GM19467 (cell line): ENCODE measurements around the gene GRIK3.
"Not testable (repeated sequence)": the region's sequence is repeated elsewhere in the genome, so short reads cannot be mapped to it uniquely, and the experiment has no call there.

Source experiments
- ATAC-seq: cut with Tn5 transposase; IDR thresholded peaks from one replicate; pipeline ENCODE4 v1.9.1; 2021; ENCODE audit warnings: mild to moderate bottlenecking, moderate library complexity; ENCODE audit not compliant: unreplicated experiment

The GRIK3 gene

GRCh38 chr1:36771660-36772284 lies 262.5 kb downstream of the GRIK3 start:
- no peak for ATAC-seq

DNA sequence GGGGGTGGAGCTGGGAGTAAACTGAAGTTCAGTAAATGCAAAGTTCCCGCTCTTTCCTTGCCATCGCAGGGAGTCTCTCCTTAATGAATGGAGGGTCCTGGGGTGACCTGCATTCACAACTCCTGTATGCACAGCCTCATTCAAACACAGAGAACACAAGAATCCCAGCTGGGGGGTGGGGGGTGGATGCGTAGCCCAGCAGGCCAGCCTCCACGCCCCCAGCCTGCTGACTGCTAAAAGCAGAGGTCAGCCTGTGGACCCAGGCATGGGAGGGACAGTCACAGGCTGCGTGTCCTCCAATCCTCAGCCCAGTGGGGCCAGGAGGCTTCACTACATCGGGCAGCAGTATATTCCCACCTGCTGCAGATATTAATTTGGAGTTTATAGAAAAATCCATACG lies 263.1 kb downstream of the GRIK3 start:
- ATAC-seq: no peak

- no peak for ATAC-seq
Observed at GRCh38 chr1:36769886-36770830, 264.2 kb downstream of the GRIK3 start.

DNA sequence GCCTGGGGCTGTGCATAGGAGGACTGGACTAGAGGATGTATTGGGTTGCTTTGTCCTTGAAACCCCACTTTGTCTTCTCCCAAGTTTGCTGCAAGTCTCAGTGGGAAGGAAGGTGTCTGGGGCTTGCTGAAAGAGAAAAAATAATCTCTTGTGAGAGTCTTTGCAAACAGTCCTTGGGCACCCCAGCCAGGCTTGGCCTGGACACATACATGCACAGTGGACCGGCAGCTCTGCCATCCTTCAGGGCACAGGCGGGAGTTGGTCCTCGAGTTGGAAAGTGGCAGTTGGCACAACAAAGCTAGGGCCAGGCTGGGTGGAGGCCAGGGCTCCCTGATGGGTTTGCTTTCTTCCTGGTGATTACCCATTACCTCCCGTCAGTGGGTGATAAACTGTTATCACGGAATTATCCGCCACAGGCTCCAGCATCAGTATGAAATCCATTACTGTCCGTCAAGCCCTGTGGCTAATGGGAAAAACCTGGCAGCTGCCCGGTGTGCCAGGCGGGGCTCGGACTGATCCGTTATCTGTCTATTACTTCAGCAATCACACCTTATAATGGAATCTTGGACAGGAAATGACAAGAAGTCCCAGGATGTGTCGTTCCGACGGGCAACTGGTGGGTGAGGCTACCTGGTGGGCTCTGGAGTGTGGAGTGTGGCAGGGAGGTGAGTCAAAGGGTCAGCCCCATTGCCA lies 265.7 kb downstream of the GRIK3 start:
- ATAC-seq: no peak

DNA sequence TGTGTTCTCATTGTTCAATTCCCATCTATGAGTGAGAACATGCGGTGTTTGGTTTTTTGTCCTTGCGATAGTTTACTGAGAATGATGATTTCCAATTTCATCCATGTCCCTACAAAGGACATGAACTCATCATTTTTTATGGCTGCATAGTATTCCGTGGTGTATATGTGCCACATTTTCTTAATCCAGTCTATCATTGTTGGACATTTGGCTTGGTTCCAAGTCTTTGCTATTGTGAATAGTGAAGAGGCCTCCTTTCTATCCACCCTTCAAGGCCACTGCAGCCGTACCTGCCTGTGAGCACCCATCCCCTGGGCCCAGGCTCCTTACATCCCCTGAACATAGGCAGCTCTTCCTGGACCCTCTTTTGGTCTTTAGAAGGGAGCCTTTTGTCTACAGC lies 266.9 kb downstream of the GRIK3 start:
- not testable (repeated sequence) for ATAC-seq

DNA sequence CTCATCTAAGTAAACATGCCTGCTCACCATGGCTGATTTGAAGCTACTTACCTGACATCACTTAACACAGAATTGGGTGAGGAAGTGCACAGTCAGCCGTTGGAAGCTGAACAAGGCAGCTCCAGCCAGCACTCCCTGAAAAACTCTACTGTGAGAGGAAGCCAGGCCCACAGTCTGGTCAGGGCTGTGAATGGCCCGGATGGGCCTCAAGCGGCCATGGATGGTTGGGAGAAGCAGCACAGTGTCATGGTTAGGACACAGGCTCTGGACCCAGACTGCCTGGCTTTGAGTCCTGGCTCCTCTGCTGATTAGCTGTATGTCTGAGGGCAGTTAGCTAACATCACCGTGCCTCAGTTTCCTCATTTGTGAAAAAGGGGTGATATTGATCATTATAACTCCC lies 267.8 kb downstream of the GRIK3 start:
- no peak for ATAC-seq

DNA sequence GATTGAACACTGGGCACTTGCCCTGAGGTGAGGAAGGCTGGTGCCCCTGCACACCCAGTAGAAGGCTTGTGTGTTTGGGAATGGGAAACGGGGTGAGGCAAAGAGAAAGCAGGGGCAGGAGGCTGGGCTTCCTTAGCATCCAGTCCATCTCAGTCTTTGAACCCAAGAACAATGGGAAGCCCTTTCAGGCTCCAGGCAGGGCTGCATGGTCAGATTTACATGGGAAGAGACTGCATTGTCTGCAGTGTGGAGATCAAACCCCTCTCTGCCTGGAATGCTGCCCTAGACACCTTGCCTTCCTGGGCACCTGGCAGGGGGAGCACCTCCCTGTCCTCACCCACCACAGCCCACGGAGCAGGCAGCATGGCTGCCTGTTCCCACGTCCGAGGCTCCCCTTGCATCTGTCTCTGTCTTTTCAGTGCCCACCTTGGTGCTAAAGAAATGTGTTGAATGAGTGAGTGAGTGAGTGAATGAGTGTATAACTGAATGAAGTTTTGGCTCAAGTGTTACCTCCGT lies 268.5 kb downstream of the GRIK3 start:
- no peak for ATAC-seq

DNA sequence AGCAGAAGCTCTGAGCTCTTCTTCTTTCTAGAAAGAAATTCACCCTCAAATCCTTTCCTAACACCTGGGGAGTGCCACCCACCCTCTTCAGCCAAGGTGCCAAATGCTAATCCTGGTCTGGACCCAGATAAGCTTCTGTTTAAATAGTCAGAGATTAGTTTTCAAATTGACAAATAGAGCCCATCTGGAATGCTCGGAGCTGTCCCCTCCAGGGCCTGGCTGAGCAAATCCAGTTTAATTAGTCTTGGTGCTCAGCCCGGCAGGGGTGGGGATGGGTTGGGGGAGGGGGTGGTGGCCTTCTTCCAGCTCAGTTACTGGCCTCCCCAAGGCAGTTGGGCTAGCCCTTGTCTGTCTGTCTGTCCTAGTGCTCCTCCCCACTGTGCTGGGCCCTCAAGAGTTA lies 269.5 kb downstream of the GRIK3 start:
- no peak for ATAC-seq

GRCh38 chr1:36763771-36764170 lies 270.5 kb downstream of the GRIK3 start:
- no peak for ATAC-seq

GRCh38 chr1:36762174-36762573 lies 272.1 kb downstream of the GRIK3 start:
- no peak for ATAC-seq

GRCh38 chr1:36761113-36761512 lies 273.2 kb downstream of the GRIK3 start:
- no peak for ATAC-seq

- ATAC-seq: no peak
Observed at GRCh38 chr1:36760081-36760480, 274.2 kb downstream of the GRIK3 start.

DNA sequence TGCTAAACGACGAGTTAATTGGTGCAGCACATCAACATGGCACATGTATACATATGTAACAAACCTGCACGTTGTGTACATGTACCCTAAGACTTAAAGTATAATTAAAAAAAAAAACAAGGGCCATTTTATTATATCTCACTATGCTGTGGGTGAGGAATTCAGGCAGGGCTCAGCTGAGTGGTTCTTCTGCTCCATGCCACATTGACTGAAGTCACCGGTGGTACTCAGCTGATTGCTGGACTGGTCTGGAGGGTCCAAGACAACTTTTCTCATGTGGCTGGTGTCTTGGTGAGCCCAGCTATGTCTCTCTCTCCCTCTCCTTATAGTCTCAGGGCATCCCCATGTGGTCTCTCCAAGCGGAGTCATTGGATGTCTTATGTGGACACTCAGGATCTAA lies 275.0 kb downstream of the GRIK3 start:
- ATAC-seq: no peak

- no peak for ATAC-seq
Observed at GRCh38 chr1:36755303-36756230, 278.7 kb downstream of the GRIK3 start.

- no peak for ATAC-seq
Observed at GRCh38 chr1:36754366-36754765, 279.9 kb downstream of the GRIK3 start.

DNA sequence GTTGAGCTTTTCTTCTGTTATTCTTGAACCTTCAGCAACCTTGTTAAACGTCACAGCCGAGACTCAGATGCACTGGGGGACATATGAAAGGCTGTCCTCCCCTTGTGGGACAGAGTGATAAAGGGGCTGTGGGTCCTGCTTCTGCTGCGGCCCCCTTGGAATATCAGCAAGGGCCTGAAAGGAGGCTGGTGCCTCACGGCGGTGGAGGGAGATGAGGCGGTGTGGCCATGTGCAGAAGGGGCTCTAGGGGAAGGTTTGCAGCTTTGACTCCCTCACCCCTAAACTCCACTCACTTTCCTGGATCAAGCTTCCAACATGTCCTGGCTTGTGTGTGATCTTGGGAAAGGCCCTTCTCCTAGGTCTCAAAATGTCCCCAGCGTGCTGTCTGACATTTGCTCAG lies 280.9 kb downstream of the GRIK3 start:
- ATAC-seq: no peak

DNA sequence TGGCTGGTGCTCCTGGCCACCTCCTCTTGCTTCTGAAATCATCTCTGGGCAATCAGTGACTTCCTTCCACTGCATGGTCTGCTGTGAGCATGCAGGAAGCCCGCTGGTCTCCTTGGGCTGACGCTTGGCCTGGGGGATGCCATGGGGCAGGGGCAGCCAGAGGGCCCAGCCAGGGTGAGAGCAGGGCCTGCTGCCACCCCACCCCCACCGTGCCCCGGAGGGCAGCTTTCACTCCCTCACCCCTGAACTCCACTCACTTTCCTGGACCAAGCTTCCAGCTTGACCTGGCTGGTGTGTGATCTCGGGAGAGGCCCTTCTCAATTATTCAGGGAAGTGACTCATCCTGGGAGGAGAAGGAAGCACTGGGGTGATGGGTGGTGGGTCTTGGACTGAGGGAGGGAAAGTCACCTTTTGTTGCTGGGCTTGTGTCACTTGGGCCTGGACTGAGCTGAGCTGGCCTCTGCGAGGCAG lies 281.4 kb downstream of the GRIK3 start:
- ATAC-seq: no peak

GRCh38 chr1:36752431-36752830 lies 281.9 kb downstream of the GRIK3 start:
- no peak for ATAC-seq

DNA sequence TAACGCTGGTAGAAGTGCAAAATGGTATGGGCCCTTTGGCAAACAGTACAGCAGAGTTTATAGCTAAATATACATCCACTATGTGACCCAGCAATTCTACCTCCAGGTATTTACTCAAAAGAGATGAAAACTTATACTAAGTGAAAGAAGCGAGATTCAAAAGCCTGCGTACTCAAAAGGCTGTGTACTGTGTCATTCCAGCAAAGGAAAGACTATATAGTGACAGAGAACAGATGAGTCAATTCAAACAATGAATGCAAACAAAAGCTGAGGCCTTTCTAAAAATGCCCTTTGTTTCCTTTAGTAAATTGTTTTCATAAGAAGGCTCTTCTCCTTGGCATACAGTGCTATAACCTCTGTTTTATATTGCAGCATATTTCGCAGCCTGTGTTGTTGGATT lies 282.8 kb downstream of the GRIK3 start:
- no peak for ATAC-seq

- ATAC-seq: no peak
Observed at GRCh38 chr1:36748466-36748865, 285.8 kb downstream of the GRIK3 start.
